GM18870 (cell line): ENCODE results near the gene DAZAP2.
"Not testable (repeated sequence)": the region's sequence is repeated elsewhere in the genome, so short reads cannot be mapped to it uniquely, and the experiment has no call there.

Experiments
- ATAC-seq: cut with Tn5 transposase; IDR thresholded peaks from one replicate; pipeline ENCODE4 v1.9.1; 2021; ENCODE audit warnings: moderate library complexity; ENCODE audit not compliant: unreplicated experiment

DAZAP2 gene

DNA sequence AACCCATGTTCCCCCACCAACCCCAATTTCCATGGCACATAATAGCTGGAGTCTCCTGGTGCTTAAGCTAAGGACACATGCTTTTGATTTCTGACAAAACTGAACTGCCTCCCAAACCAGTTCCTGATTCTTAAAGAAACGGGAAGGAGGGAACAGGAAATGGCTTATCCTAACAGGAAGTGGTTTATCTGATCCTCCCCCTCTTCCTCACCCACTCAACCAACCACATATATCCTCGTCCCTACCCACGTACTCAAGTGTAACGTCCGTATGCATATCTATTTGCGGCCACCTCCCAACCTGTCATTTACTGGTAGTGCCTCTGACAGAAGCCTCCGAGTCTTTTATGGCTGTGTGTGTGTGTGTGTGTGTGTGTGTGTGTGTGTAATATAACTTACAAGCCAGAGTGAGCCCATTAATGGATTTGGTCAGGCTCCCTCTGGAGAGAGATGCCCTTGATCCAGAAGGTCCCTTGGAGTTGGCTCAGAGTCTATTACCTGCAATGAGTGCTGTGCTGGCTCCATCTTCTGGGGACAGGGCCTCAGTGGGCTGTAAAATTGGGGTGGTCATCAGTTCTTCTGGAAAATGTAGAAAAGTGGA, 7.7 kb downstream of the DAZAP2 start:
- no peak for ATAC-seq

GRCh38 chr12:51247523-51248206, 9.0 kb downstream of the DAZAP2 start:
- ATAC-seq: no peak

DNA sequence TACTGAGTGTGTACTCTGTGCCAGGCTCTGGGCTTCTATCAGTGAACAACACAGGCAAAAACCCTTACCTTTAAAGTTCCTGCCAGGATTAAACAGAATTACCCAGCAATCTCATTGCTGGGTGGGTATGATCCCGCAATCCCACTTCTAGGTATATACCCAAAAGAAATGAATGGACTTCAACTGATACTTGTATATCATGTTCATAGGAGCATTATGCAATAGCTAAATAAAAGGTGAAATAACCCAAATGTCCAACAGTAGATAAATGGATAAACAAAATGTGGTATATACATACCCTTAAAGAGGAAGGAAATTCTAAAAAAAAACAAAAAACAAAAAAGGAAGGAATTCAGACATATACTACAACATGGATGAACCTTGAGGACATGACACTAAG, 14.7 kb downstream of the DAZAP2 start:
- ATAC-seq: no peak

- ATAC-seq: no peak
Measured at GRCh38 chr12:51254536-51254935, 15.9 kb downstream of the DAZAP2 start.

- not testable (repeated sequence) for ATAC-seq
Measured at GRCh38 chr12:51259600-51259999, 21.0 kb downstream of the DAZAP2 start.

GRCh38 chr12:51262758-51263177, 24.1 kb downstream of the DAZAP2 start:
- ATAC-seq: no peak

DNA sequence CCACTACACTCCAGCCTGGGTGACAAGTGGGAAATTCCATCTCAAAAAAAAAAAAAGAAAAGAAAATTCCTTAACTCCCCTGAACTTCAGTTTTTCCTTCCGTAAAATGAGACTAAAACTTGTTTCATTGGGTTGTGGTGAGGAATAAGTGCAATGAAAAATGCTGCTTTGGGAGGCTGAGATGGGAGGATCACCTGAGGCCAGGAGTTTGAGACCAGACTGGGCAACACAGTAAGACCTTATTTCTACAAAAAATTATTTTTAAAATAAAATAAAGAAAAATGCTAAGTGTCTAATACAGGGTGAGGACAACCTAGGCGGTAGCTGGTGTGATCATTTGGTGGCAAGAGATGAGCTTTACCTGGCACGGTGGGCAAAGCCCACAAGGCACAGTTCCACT, 24.7 kb downstream of the DAZAP2 start:
- no peak for ATAC-seq

DNA sequence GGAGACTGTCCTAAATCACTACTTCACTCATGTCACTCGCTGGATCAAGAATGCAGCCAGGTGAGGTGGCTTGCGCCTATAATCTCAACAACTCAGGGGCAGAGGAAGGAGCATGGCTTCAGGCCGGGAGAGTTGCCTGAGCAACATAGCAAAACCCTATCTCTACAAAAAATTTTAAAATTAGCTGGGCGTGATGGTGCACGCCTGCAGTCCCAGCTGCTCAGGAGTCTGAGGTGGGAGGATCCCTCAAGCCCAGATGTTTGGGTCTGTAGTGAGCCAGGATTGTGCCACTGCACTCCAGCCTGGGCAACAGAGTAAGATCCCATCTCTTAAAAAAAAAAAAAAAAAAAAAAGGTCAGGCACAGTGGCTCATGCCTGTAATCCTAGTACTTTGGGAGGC, 25.7 kb downstream of the DAZAP2 start:
- ATAC-seq: no peak

GRCh38 chr12:51265024-51265423, 26.4 kb downstream of the DAZAP2 start:
- no peak for ATAC-seq

DNA sequence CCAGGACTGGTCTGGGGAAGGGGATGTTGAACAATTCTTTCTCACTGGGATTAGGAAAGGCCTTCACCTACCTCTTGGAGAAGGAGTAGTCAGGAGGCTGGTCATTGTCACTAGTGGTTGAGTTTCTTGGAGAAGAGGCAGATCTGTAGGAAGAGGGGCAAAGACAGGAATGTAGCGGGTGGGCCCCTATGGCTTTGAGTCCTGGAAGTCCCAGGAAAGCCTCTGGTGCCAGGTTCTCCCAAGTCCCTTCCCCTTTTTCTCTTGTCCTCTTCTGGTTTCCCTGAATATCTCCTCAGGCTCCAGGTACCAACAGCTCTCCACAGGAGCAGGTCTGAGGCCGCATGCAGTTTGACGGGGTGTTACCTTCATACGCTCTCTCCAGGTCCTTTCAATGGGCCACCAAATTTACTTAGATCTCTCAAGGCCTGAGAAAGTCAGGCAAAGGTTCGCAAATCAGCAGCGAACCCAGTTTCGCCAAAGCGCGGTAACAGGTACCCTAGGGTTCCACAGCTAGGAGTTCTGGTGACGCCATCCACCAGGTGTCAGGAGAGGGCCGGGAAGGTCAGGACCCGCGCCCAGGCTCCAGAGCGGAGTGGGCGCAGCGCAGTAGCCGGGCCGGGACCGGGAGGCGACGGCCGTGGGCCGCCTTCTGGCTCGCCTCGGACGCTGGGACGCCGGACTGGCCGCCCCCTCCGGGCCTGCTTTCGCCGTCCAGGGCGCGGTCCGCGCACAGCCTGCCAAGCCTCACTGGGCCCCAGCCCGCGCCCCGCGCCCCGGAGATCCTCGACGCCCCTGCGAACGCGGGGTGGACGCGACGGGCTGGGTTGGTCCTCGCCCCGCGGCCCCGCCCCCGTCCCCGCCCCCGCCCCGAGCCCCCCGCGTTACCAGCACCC, 30.8 kb downstream of the DAZAP2 start:
- ATAC-seq: no peak

DNA sequence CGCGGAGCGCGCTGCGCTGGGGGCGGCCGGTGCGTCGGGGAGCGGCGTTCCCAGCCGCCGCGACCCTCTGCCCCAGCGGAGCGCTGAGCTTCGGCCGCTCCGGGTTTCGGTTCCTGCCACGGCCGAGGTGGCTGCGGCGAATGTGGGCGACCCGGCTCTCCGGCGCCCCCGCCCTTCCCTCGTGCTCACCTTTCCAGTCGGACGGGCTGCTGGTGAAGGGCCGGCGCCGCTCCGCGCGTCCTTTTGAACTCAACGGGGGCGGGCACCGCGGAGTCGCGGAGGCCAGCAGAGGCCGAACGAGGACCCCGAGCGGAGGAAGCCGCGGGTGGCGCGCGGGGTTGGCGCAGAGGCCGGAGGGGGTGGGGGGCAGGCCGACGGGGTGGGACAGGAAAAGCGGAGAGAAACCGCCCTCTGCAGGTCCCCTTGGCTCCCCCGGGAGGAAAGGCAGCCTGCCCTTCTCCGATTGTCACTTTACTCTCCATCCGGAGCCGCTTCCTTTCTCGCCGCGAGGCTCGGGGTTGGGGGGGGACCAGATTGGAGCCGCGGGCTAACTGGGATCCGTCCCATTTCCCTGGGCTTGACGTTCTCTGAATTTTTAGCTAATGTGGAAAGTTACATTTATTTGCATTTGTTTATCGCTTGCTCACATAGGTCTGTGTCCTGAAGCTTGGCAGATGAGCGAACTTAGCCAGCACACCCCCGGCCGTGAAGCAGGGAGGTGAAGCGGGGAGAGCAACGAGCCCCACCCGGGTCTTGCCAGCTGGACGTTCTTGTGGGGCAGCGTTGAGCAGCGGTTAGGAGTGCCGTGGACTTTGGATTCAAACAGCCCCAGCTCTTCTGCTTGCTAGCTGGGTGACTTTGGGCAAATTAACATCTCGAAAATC, 31.7 kb downstream of the DAZAP2 start, which contains the start of gene SMAGP:
TSS of gene SMAGP (minus strand) at position 349 of the 884 bp plus-strand sequence. CDS start 1,137 bp downstream, outside the sequence.
- no peak for ATAC-seq

DNA sequence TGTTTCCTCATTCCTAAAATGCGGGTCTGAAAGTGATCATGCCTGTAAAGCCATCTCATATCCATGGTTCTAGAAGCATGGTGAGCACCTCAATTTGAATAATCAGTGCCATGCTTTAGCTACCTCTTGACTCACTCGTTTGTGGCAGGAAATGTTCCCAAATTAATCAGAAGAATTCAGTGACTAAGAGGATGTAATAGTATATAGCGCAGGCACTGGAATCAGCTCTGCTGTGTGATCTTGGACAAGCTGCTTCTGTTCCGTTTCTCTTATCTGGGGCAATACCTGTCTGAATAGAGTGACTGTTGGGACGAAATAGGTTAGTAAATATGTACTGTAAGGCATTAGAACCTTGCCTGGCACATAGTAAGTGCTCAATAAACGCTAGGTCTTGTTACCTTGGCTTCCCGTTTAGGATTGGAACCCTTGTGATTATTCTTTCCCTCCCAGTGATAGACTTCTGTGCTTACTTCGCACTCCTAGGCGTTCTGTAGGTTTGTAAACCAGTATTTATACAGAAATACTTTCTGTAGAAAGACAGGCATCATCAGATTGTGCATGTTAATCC, 32.4 kb downstream of the DAZAP2 start:
- ATAC-seq: no peak

GRCh38 chr12:51272810-51273209, 34.2 kb downstream of the DAZAP2 start:
- not testable (repeated sequence) for ATAC-seq

DNA sequence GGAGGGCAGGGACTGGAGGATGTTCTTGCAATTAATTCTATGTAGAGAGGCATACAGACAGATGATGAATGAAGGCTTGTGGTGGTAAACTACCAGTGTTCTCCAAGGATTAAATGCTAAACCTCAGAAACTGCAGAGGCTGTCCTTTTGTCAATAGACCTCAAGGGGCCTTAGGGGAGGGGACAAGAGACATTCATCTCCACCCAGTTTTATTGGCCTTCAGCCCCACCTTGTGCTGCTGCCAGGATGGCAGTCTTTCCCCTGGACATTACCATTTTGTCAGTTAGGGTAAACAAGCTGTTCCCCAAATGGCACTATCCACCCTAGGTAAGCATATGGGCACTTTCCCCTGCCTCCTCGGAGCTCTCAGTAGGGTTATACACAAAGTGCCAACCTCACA, 36.5 kb downstream of the DAZAP2 start:
- ATAC-seq: no peak

GRCh38 chr12:51281202-51281924, 42.7 kb downstream of the DAZAP2 start:
- ATAC-seq: no peak

DNA sequence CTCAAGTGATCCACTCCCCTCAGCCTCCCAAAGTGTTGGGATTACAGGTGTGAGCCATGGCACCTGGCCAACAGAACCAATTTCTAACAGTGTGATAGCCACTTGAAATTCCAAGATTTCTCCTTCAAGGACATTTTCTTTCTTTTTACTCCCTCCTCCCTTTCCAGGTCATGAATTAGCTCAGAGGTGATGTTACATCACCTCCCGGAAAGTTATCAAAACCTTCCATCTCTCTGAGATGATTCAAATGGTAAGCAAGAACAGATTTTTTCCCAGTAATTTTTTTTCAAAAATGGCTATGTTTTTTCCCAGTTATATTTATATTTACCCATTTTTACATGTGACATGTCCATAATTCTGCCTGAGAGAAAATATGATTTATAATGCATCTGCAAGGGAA, 47.2 kb downstream of the DAZAP2 start:
- ATAC-seq: no peak

GRCh38 chr12:51291603-51292513, 53.2 kb downstream of the DAZAP2 start:
- not testable (repeated sequence) for ATAC-seq
